ENCODE measurements around the gene NGF. TPM values are rescaled to one million over a fixed set of nuclear protein-coding genes. Genes with fewer than 3 reads are reported as not detected.

NGF gene
- total and polyA plus RNA-seq, 2 of the 8 experiments (the other 6 are each of a cell fraction or from before 2014, with no cell fraction given) = 1.6 TPM; not detected in 1

DNA sequence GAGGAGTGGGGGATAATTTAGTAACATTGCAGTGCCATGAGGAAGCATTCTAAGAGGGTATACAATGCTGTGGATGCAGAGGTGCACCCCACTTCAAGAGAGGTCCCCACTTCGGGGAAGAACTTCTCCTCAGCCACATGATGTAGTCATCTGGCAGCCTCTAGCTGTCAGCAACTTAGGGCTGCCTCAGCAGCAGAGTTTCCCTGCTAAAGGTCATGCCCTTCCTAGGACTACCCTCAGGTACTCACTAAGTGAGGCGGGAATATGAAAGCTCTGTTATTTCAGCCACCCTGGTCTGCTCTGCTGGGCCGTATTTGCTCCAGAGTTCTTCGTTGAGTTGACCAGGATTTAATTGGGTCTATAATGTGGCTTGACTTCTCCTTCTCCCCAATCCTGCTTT, 41.9 kb upstream of the NGF start:
- H3K4me3 ChIP-seq (ENCODE audit: extremely low read depth in 1 of 4, insufficient read depth in 2 of 4, low read depth in 3 of 4, low read length in 4 of 4) = no peak overlapping the region
- H2AFZ ChIP-seq (ENCODE audit: low read length) = no peak overlapping the region
- no peaks in the 10 kb centered on the region for H3K36me3 ChIP-seq (ENCODE audit: control insufficient read depth in 2 of 4, insufficient read depth in 4 of 4, low read length in 3 of 4)
- H3K79me1 ChIP-seq (ENCODE audit: low read depth, low read length) = no peaks in the 10 kb centered on the region
- FAIRE-seq (no peak), DNase-seq (ENCODE audit: low read depth in 1 of 2, low spot score in 2 of 2) (no peak)
- H4K5ac ChIP-seq (ENCODE audit: insufficient read length, low read depth, low read length) = no peak overlapping the region
- H3K18ac ChIP-seq (ENCODE audit: extremely low read depth, low read length) = no peak overlapping the region
- 89% methylated on average over 4 of the region's 4 CpGs; no CpG with 5 or more reads in 1 of the 2 experiments for WGBS, 2 experiments (ENCODE audit: extremely low coverage in 1 of 2, insufficient coverage in 1 of 2, insufficient read length in 1 of 2, insufficient replicate concordance in 2 of 2, low coverage in 1 of 2, low lambda C conversion rate in 2 of 2, missing lambda C conversion rate in 1 of 2)
- no peaks in the 10 kb centered on the region for H3K9me3 ChIP-seq (ENCODE audit: insufficient read depth in 2 of 2, low read depth in 1 of 2, low read length in 1 of 2)
- POLR2A ChIA-PET (ENCODE audit: partially characterized antibody) = no interaction called here
- H2BK15ac ChIP-seq (ENCODE audit: low read length) = no peak overlapping the region
- no peaks in the 10 kb centered on the region for H3K23me2 ChIP-seq (ENCODE audit: low read depth, low read length)
- H3K27me3 ChIP-seq (replicated peaks in 1 of 4; ENCODE audit: control insufficient read depth in 3 of 4, extremely low read depth in 1 of 4, insufficient read depth in 3 of 4, low read length in 3 of 4) = no peaks in the 10 kb centered on the region
- H3K4ac ChIP-seq (replicated peaks; ENCODE audit: insufficient read length, low read depth, low read length) = no peak overlapping the region
- H2BK20ac ChIP-seq (ENCODE audit: low read length) = no peak overlapping the region
- H2BK5ac ChIP-seq (ENCODE audit: low read depth, low read length) = no peak overlapping the region
- H2AK5ac ChIP-seq (ENCODE audit: low read depth, low read length) = no peak overlapping the region
- H4K91ac ChIP-seq (replicated peaks; ENCODE audit: insufficient read length, low read length) = no peak overlapping the region
- no peak overlapping the region for H3K14ac ChIP-seq (ENCODE audit: insufficient read length)
- CTCF ChIA-PET (ENCODE audit: partially characterized antibody) = interaction anchor here (0.6 kb wide), 2 partner anchors 54 to 105 kb away, joined by 3 read pairs; no protein-coding TSS in a partner anchor
- no peak overlapping the region for H4K8ac ChIP-seq (ENCODE audit: extremely low read depth, insufficient read depth, low read length)
- H3K56ac ChIP-seq (replicated peaks; ENCODE audit: insufficient read length, low read depth, low read length) = no peak overlapping the region
- H4K20me1 ChIP-seq (replicated peaks in 1 of 2; ENCODE audit: control insufficient read depth in 1 of 2, insufficient read depth in 2 of 2, low read length in 2 of 2) = no peaks in the 10 kb centered on the region
- no peak overlapping the region for H2BK12ac ChIP-seq (ENCODE audit: low read depth, low read length)
- H3K23ac ChIP-seq (ENCODE audit: insufficient read length) = no peak overlapping the region
- no peaks in the 10 kb centered on the region for H3K4me1 ChIP-seq (replicated peaks in 1 of 4; ENCODE audit: control insufficient read depth in 3 of 4, insufficient read depth in 4 of 4, low read length in 3 of 4)
- H3K79me2 ChIP-seq (ENCODE audit: control insufficient read depth in 1 of 2, insufficient read depth in 2 of 2, low read length in 2 of 2) = no peaks in the 10 kb centered on the region
- H3K4me2 ChIP-seq (ENCODE audit: insufficient read depth in 1 of 2, low read depth in 2 of 2, low read length in 2 of 2) = no peak overlapping the region
- no peak overlapping the region for H3K27ac ChIP-seq (ENCODE audit: low read depth, low read length)
- H2BK120ac ChIP-seq (replicated peaks; ENCODE audit: low read depth, low read length) = no peak overlapping the region
- H3K9ac ChIP-seq (replicated peaks in 1 of 4; ENCODE audit: extremely low read depth in 1 of 4, low read depth in 3 of 4, low read length in 3 of 4) = no peak overlapping the region
- no peak for TF ChIP-seq RXRA (IDR thresholded peaks at IDR 0.05; ENCODE audit: insufficient read depth, low read depth, low read length)
- no peak for TF ChIP-seq POU5F1 (IDR thresholded peaks at IDR 0.05; ENCODE audit: low read depth, low read length)
- no peak for TF ChIP-seq HDAC6 (IDR thresholded peaks at IDR 0.05; ENCODE audit: low read depth, low read length)
- no peak for TF ChIP-seq FOSL1 (IDR thresholded peaks at IDR 0.05; ENCODE audit: insufficient read depth, low read depth, low read length)
- TF ChIP-seq GTF2F1 (IDR thresholded peaks at IDR 0.05; ENCODE audit: borderline replicate concordance, low read depth, low read length) = no peak
- TF ChIP-seq, protein P1, sequence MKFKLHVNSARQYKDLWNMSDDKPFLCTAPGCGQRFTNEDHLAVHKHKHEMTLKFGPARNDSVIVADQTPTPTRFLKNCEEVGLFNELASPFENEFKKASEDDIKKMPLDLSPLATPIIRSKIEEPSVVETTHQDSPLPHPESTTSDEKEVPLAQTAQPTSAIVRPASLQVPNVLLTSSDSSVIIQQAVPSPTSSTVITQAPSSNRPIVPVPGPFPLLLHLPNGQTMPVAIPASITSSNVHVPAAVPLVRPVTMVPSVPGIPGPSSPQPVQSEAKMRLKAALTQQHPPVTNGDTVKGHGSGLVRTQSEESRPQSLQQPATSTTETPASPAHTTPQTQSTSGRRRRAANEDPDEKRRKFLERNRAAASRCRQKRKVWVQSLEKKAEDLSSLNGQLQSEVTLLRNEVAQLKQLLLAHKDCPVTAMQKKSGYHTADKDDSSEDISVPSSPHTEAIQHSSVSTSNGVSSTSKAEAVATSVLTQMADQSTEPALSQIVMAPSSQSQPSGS (IDR thresholded peaks at IDR 0.05; ENCODE audit: low read length) = no peak
- TF ChIP-seq CBX5 (IDR thresholded peaks at IDR 0.05; ENCODE audit: low read depth, low read length) = no peak
- no peak for TF ChIP-seq YY1 (IDR thresholded peaks at IDR 0.05; ENCODE audit: low read depth, low read length)
- no peak for TF ChIP-seq SAP30 (IDR thresholded peaks at IDR 0.05; ENCODE audit: insufficient read depth, insufficient replicate concordance, low read length)
- no peak for TF ChIP-seq NRF1 (IDR thresholded peaks at IDR 0.05; ENCODE audit: low read depth, low read length)
- TF ChIP-seq SP1 (IDR thresholded peaks at IDR 0.05; ENCODE audit: low read depth, low read length) = no peak
- TF ChIP-seq PHF8 (conservative IDR thresholded peaks at IDR 0.05; ENCODE audit: low read depth, low read length) = no peak
- no peak for TF ChIP-seq CBX8 (IDR thresholded peaks at IDR 0.05; ENCODE audit: borderline replicate concordance, low read depth, low read length)

Measured in H1 (cell line).